ENCODE results near the gene PSMB10. TPM values are rescaled to one million over a fixed set of nuclear protein-coding genes. Genes with fewer than 3 reads are reported as not detected.

PSMB10 gene
- total RNA-seq, 1 experiment from 2014 or later: 41.0 TPM

- no peak for TF ChIP-seq CTCF (IDR thresholded peaks at IDR 0.05 in 2 of 3, conservative IDR thresholded peaks at IDR 0.05 in 1 of 3; ENCODE audit: borderline replicate concordance in 1 of 3, insufficient read depth in 1 of 3, low read depth in 2 of 3, low read length in 2 of 3)
Measured at GRCh38 chr16:67967183-67967957, 30.7 kb upstream of the PSMB10 start (continued).

- H3K27me3 ChIP-seq (ENCODE audit: insufficient read depth, low read length): no peaks in the 10 kb centered on the region
- ChIA-PET CTCF (interaction anchor here (0.7 kb wide), 1 partner anchor 24 kb away, joined by 4 read pairs; no protein-coding TSS in a partner anchor), POLR2A (no interaction called here), RAD21 (ENCODE audit: low non-redundant PET in 1 of 2, low total read pairs in 2 of 2, uncharacterized antibody in 2 of 2, unreplicated experiment in 2 of 2) (no interaction called here)
- H3K36me3 ChIP-seq (ENCODE audit: control insufficient read depth in 1 of 2, insufficient read depth in 2 of 2, low read length in 2 of 2): peaks cover 0 to 2% of the 10 kb centered on the region in 2 experiments; a peak in 1 of 4 replicates
- H3K4me2 ChIP-seq (ENCODE audit: low read length): peak overlapping the region; percentile 87
- no peaks in the 10 kb centered on the region for H3K9me3 ChIP-seq (ENCODE audit: control insufficient read depth in 1 of 2, insufficient read depth in 1 of 2, low read depth in 1 of 2, low read length in 2 of 2)
- H3K9me2 ChIP-seq (ENCODE audit: insufficient read depth): no peaks in the 10 kb centered on the region
- peak overlapping the region; percentile 87 for H3K27ac ChIP-seq (ENCODE audit: low read depth, low read length)
- DNase-seq (ENCODE audit: low read depth, low spot score) (peak; percentile 24), ATAC-seq (peak; percentile 60)
- peak overlapping the region; percentile 86 for H3K4me3 ChIP-seq (replicated peaks in 1 of 2; ENCODE audit: low read depth in 1 of 2, low read length in 2 of 2)
- H3K9ac ChIP-seq (ENCODE audit: low read length): peak overlapping the region; percentile 92
- no peak overlapping the region for H2AFZ ChIP-seq (ENCODE audit: low read depth, low read length, poor library complexity, severe bottlenecking)
- intact Hi-C loops (cut with micrococcal nuclease): no loop called here
- BruUV-seq (replicated peaks): no TSS peak
- no peaks in the 10 kb centered on the region for H4K20me1 ChIP-seq (ENCODE audit: insufficient read depth)
- peaks cover 21 to 26% of the 10 kb centered on the region in 2 experiments for H3K4me1 ChIP-seq (ENCODE audit: control insufficient read depth in 1 of 2, insufficient read depth in 2 of 2, low read length in 2 of 2)
- TF ChIP-seq SIN3A (IDR thresholded peaks at IDR 0.05; ENCODE audit: low read depth) (no peak), EGR1 (IDR thresholded peaks at IDR 0.05; ENCODE audit: low read depth) (no peak), MAX (IDR thresholded peaks at IDR 0.05) (no peak), POLR2AphosphoS5 (IDR thresholded peaks at IDR 0.05; ENCODE audit: low read depth, low read length) (no peak), ZFX (IDR thresholded peaks at IDR 0.05) (no peak), CBX3 (IDR thresholded peaks at IDR 0.05; ENCODE audit: low read depth) (no peak), ELF1 (IDR thresholded peaks at IDR 0.05; ENCODE audit: borderline replicate concordance, low read depth) (no peak), REST (IDR thresholded peaks at IDR 0.05; ENCODE audit: low read depth) (no peak), ZBTB33 (IDR thresholded peaks at IDR 0.05; ENCODE audit: extremely low read depth, insufficient replicate concordance, low read length) (no peak), EZH2phosphoT487 (IDR thresholded peaks at IDR 0.05; ENCODE audit: borderline replicate concordance) (no peak), POLR2A (IDR thresholded peaks at IDR 0.05; ENCODE audit: borderline replicate concordance, extremely low read depth, insufficient read depth, insufficient read length) (no peak), JUND (IDR thresholded peaks at IDR 0.05) (no peak)
- peaks cover 32% of the 10 kb centered on the region for H3K79me2 ChIP-seq (ENCODE audit: insufficient read depth, low read length)
Measured at GRCh38 chr16:67966549-67967182, 30.0 kb upstream of the PSMB10 start.

Measured in HCT116 (cell line).